ENCODE data around the gene STK32A. TPM values are rescaled to one million over a fixed set of nuclear protein-coding genes. Genes with fewer than 3 reads are reported as not detected.

The STK32A gene
- total and polyA plus RNA-seq, 3 experiments from 2014 or later, result not detected

- no peaks in the 10 kb centered on the region for H3K27me3 ChIP-seq (ENCODE audit: insufficient read depth, low read length, poor library complexity, severe bottlenecking)
- no peak overlapping the region for H3K27ac ChIP-seq (ENCODE audit: low read depth, low read length)
- Mint-ChIP-seq H3K27ac (no peak overlapping the region), H3K4me1 (no peaks in the 10 kb centered on the region), H3K27me3 (peaks cover 3 to 18% of the 10 kb centered on the region in 2 donors), H3K9me3 (peaks cover 0 to 3% (median 0%) of the 10 kb centered on the region in 5 donors), H3K4me3 (no peak overlapping the region), H3K36me3 (no peaks in the 10 kb centered on the region)
- H3K36me3 ChIP-seq (ENCODE audit: insufficient read depth, low read length), result no peaks in the 10 kb centered on the region
- no peaks in the 10 kb centered on the region for H3K9me3 ChIP-seq (ENCODE audit: low read length)
- no peak for DNase-seq
- CTCF ChIA-PET, result no interaction called here
- POLR2A ChIA-PET, result no interaction called here
- H3K4me1 ChIP-seq (ENCODE audit: insufficient read depth, low read length), result no peaks in the 10 kb centered on the region
- H3K4me3 ChIP-seq (ENCODE audit: low read length), result no peak overlapping the region
These were observed 196.8 kb downstream of the STK32A start for GRCh38 chr5:147431586-147431985.

DNA sequence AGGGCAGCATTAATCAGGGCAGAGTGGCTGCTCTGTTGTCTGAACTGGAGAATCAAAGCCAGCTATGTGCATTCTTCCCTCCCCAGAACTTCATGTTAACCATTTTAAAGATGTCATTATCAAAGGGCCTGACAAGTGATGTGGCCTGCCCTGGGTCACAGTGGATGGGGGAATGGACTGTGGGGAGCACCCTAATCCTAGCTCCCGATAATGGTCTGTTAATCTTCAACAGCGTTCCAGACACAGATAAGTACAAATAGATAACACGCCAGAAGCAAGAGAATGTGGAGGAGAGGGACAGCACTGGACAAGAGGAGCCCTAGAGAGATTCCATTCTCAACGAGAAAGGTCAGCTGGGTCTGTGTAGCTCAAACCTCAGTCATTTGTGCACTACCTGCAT, 197.5 kb downstream of the STK32A start:
- Mint-ChIP-seq H3K27me3 (peaks cover 3 to 18% of the 10 kb centered on the region in 2 donors), H3K4me3 (no peak overlapping the region), H3K9me3 (peaks cover 0 to 3% (median 0%) of the 10 kb centered on the region in 5 donors), H3K4me1 (no peaks in the 10 kb centered on the region), H3K36me3 (no peaks in the 10 kb centered on the region), H3K27ac (no peak overlapping the region)
- CTCF ChIA-PET, result no interaction called here
- H3K4me3 ChIP-seq (ENCODE audit: low read length), result no peak overlapping the region
- H3K9me3 ChIP-seq (ENCODE audit: low read length), result no peaks in the 10 kb centered on the region
- H3K27me3 ChIP-seq (ENCODE audit: insufficient read depth, low read length, poor library complexity, severe bottlenecking), result no peaks in the 10 kb centered on the region
- H3K27ac ChIP-seq (ENCODE audit: low read depth, low read length), result no peak overlapping the region
- H3K4me1 ChIP-seq (ENCODE audit: insufficient read depth, low read length), result no peaks in the 10 kb centered on the region
- POLR2A ChIA-PET, result no interaction called here
- DNase-seq, result no peak
- no peaks in the 10 kb centered on the region for H3K36me3 ChIP-seq (ENCODE audit: insufficient read depth, low read length)

DNA sequence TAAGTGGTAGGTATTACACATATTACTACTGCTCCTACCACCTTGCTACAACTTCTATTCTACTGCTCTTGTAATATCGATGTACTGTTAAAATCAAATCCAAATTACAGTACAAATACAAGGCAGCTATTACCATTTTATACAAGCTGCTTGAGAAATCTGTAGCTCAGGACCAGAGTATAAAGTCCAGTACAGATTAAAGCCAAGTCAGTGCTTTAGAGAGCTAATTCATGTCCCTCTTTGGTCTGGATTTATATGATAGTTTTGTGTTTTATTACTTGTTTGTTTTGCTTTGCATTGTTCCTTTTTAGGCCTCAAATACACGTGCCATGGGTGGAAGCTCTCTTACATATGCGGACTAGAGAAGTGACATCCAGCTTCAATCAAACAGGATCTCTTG, 199.2 kb downstream of the STK32A start:
- H3K4me1 Mint-ChIP-seq, result no peaks in the 10 kb centered on the region
- Histone ChIP-seq H3K27ac (ENCODE audit: low read depth, low read length) (no peak overlapping the region), H3K4me3 (ENCODE audit: low read length) (no peak overlapping the region), H3K4me1 (ENCODE audit: insufficient read depth, low read length) (no peaks in the 10 kb centered on the region), H3K27me3 (ENCODE audit: insufficient read depth, low read length, poor library complexity, severe bottlenecking) (no peaks in the 10 kb centered on the region), H3K36me3 (ENCODE audit: insufficient read depth, low read length) (no peaks in the 10 kb centered on the region), H3K9me3 (ENCODE audit: low read length) (no peaks in the 10 kb centered on the region)
- no peak overlapping the region for H3K27ac Mint-ChIP-seq
- H3K9me3 Mint-ChIP-seq, result peaks cover 0 to 3% (median 0%) of the 10 kb centered on the region in 5 donors
- ChIA-PET CTCF (no interaction called here), POLR2A (no interaction called here)
- DNase-seq, result no peak
- peaks cover 3 to 13% of the 10 kb centered on the region in 2 donors for H3K27me3 Mint-ChIP-seq
- no peaks in the 10 kb centered on the region for H3K36me3 Mint-ChIP-seq
- no peak overlapping the region for H3K4me3 Mint-ChIP-seq

DNA sequence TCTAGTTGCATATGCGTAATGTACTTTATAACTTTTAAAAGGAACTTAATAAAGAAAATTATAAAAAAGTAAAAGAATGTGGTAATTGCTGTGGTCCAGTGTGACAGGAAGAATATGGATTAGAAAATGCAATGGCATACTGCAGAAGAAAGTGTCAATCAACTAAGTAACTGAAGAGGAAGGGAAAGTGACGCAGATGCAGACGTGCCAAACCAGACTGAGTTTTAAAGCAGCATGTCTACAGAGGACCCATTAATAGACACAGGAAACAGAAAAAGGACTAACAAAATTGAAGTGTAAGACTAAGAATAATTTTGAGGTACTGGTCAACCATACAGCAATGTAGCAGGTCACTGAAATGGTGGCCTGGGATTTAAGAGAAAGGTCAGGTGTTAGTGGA, 201.8 kb downstream of the STK32A start:
- no peaks in the 10 kb centered on the region for H3K4me1 Mint-ChIP-seq
- no peaks in the 10 kb centered on the region for H3K27me3 ChIP-seq (ENCODE audit: insufficient read depth, low read length, poor library complexity, severe bottlenecking)
- peaks cover 0 to 3% (median 0%) of the 10 kb centered on the region in 5 donors for H3K9me3 Mint-ChIP-seq
- no peaks in the 10 kb centered on the region for H3K9me3 ChIP-seq (ENCODE audit: low read length)
- ChIA-PET POLR2A (no interaction called here), CTCF (no interaction called here)
- no peaks in the 10 kb centered on the region for H3K36me3 ChIP-seq (ENCODE audit: insufficient read depth, low read length)
- no peaks in the 10 kb centered on the region for H3K36me3 Mint-ChIP-seq
- no peak overlapping the region for H3K4me3 Mint-ChIP-seq
- H3K4me3 ChIP-seq (ENCODE audit: low read length), result no peak overlapping the region
- no peak overlapping the region for H3K27ac ChIP-seq (ENCODE audit: low read depth, low read length)
- no peak overlapping the region for H3K27ac Mint-ChIP-seq
- no peaks in the 10 kb centered on the region for H3K4me1 ChIP-seq (ENCODE audit: insufficient read depth, low read length)
- H3K27me3 Mint-ChIP-seq, result peaks cover 3 to 10% of the 10 kb centered on the region in 2 donors
- DNase-seq, result no peak

DNA sequence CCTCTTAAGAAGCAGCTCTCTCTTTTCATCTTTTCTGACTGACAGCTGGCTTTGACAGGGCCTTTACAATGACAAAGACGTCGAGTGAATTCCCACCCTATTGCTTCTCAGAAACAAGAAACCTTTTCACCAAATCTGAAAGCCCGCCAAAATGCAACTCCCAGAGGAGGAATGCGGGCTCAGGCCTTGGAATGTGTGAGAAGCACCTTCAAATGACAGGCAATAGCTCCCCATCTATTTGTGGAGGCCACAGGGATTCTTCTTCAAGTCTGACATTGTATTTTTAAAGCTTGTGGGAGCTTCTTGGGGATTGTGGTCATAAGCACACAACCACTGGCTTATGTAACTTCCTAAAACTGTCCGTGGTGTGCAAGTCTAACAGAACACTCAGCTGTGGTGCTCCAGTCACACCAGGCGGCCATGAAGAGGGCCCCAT, 202.4 kb downstream of the STK32A start:
- no peak overlapping the region for H3K4me3 Mint-ChIP-seq
- DNase-seq, result no peak
- Histone ChIP-seq H3K4me3 (ENCODE audit: low read length) (no peak overlapping the region), H3K27ac (ENCODE audit: low read depth, low read length) (no peak overlapping the region), H3K27me3 (ENCODE audit: insufficient read depth, low read length, poor library complexity, severe bottlenecking) (no peaks in the 10 kb centered on the region), H3K9me3 (ENCODE audit: low read length) (no peaks in the 10 kb centered on the region), H3K36me3 (ENCODE audit: insufficient read depth, low read length) (no peaks in the 10 kb centered on the region), H3K4me1 (ENCODE audit: insufficient read depth, low read length) (no peaks in the 10 kb centered on the region)
- no peaks in the 10 kb centered on the region for H3K4me1 Mint-ChIP-seq
- no peak overlapping the region for H3K27ac Mint-ChIP-seq
- ChIA-PET POLR2A (no interaction called here), CTCF (no interaction called here)
- peaks cover 0 to 3% (median 0%) of the 10 kb centered on the region in 5 donors for H3K9me3 Mint-ChIP-seq
- H3K36me3 Mint-ChIP-seq, result no peaks in the 10 kb centered on the region
- H3K27me3 Mint-ChIP-seq, result peaks cover 6 to 14% of the 10 kb centered on the region in 2 donors

All from CD8-positive, alpha-beta memory T cell (primary cell).